ENCODE measurements around the gene DNAH3. TPM values are rescaled to one million over a fixed set of nuclear protein-coding genes. Genes with fewer than 3 reads are reported as not detected.
A peak's percentile ranks its signal among the peaks of the same experiment; 100 is the strongest.

DNAH3 gene
- total and polyA plus RNA-seq, 2 experiments from 2014 or later: not detected

DNA sequence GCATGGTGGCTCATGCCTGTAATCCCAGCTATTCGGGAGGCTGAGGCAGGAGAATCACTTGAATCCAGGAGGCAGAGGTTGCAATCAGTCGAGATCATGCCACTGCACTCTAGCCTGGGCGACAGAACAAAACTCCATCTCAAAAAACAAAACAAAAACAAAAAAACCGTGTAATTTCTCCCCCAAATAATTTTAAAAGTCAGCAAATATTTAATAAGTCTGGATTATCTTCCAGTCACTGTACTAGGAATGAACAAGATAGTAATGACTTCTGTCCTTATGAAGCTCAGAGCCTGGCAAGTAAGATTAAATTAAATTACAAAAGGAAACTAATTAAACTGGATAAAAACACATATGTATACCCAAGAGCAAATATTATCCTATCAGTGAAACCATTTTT, 113.5 kb downstream of the DNAH3 start:
- H3K27me3 ChIP-seq (replicated peaks; ENCODE audit: insufficient read depth): 0 out of 2 replicates have a peak, but pooled peaks cover 5% of the 10 kb centered on the region
- no peaks in the 10 kb centered on the region for H4K20me1 ChIP-seq (ENCODE audit: insufficient read depth)
- H3K4me1 ChIP-seq (ENCODE audit: insufficient read depth): no peaks in the 10 kb centered on the region
- in situ Hi-C loops (cut with MboI): no loop called here
- no peak overlapping the region for H3K27ac ChIP-seq
- no peak for TF ChIP-seq EZH2 (IDR thresholded peaks at IDR 0.05; ENCODE audit: insufficient read depth, poor library complexity, severe bottlenecking)
- TF ChIP-seq EZH2phosphoT487 (IDR thresholded peaks at IDR 0.05; ENCODE audit: insufficient read depth, low read depth): no peak
- H3K9me2 ChIP-seq (ENCODE audit: insufficient read depth): no peaks in the 10 kb centered on the region
- no peak for DNase-seq
- H3K79me2 ChIP-seq (ENCODE audit: insufficient read depth): no peaks in the 10 kb centered on the region
- H3K9ac ChIP-seq: no peak overlapping the region
- H3K36me3 ChIP-seq (ENCODE audit: low read depth): no peaks in the 10 kb centered on the region
- no peaks in the 10 kb centered on the region for H3F3A ChIP-seq (ENCODE audit: insufficient read depth)
- no peak overlapping the region for H3K4me2 ChIP-seq (ENCODE audit: unreplicated experiment)
- no peak overlapping the region for H3K4me3 ChIP-seq
- no peak overlapping the region for H2AFZ ChIP-seq
- 32 to 37% methylated on average over 4 of the region's 4 CpGs for WGBS, 2 experiments (ENCODE audit: low coverage in 1 of 2, low lambda C conversion rate in 2 of 2, missing lambda C conversion rate in 2 of 2)
- no peaks in the 10 kb centered on the region for H3K9me3 ChIP-seq (ENCODE audit: low read depth)

- Histone ChIP-seq H3K27me3 (replicated peaks; ENCODE audit: insufficient read depth) (0 out of 2 replicates have a peak, but pooled peaks cover 5% of the 10 kb centered on the region), H3K9me3 (ENCODE audit: low read depth) (no peaks in the 10 kb centered on the region), H3K9ac (no peak overlapping the region), H3K79me2 (ENCODE audit: insufficient read depth) (no peaks in the 10 kb centered on the region), H2AFZ (no peak overlapping the region), H3K4me3 (no peak overlapping the region), H4K20me1 (ENCODE audit: insufficient read depth) (no peaks in the 10 kb centered on the region), H3K4me1 (ENCODE audit: insufficient read depth) (no peaks in the 10 kb centered on the region), H3K36me3 (ENCODE audit: low read depth) (no peaks in the 10 kb centered on the region), H3F3A (ENCODE audit: insufficient read depth) (no peaks in the 10 kb centered on the region), H3K4me2 (ENCODE audit: unreplicated experiment) (no peak overlapping the region), H3K9me2 (ENCODE audit: insufficient read depth) (no peaks in the 10 kb centered on the region), H3K27ac (no peak overlapping the region)
- WGBS, 2 experiments (ENCODE audit: low coverage in 1 of 2, low lambda C conversion rate in 2 of 2, missing lambda C conversion rate in 2 of 2): 11 to 31% methylated on average over 3 of the region's 3 CpGs
- TF ChIP-seq EZH2phosphoT487 (IDR thresholded peaks at IDR 0.05; ENCODE audit: insufficient read depth, low read depth) (no peak), EZH2 (IDR thresholded peaks at IDR 0.05; ENCODE audit: insufficient read depth, poor library complexity, severe bottlenecking) (no peak)
- no peak for DNase-seq
- in situ Hi-C loops (cut with MboI): no loop called here
Measured at GRCh38 chr16:21036471-21036870, 114.2 kb downstream of the DNAH3 start.

DNA sequence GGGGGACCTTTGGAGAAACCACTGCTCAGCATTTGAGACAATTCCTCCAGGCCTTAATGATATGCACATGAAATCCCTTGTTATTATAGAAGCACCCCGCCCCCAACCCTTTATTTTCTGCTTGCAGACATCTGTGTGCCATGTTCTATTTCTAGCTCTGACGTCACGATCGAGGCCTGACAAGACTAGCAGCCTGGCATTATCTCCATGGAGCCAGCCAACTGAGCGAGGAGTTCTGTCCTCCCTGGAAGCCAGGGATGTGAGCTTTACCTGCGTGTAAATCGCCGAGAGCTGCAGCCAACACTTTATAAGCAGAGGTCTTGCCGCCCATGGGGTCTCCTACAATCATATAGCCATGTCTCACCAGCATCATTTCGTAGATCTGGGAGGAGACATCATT, 116.9 kb downstream of the DNAH3 start:
- H3K36me3 ChIP-seq (ENCODE audit: low read depth): no peaks in the 10 kb centered on the region
- in situ Hi-C loops (cut with MboI): no loop called here
- H3K4me1 ChIP-seq (ENCODE audit: insufficient read depth): no peaks in the 10 kb centered on the region
- no peak overlapping the region for H2AFZ ChIP-seq
- H4K20me1 ChIP-seq (ENCODE audit: insufficient read depth): no peaks in the 10 kb centered on the region
- H3K27ac ChIP-seq: no peak overlapping the region
- H3K4me3 ChIP-seq: no peak overlapping the region
- TF ChIP-seq EZH2 (IDR thresholded peaks at IDR 0.05; ENCODE audit: insufficient read depth, poor library complexity, severe bottlenecking): no peak
- TF ChIP-seq EZH2phosphoT487 (IDR thresholded peaks at IDR 0.05; ENCODE audit: insufficient read depth, low read depth): no peak
- H3K9me3 ChIP-seq (ENCODE audit: low read depth): no peaks in the 10 kb centered on the region
- DNase-seq: peak; percentile 17
- H3K9ac ChIP-seq: no peak overlapping the region
- H3K4me2 ChIP-seq (ENCODE audit: unreplicated experiment): no peak overlapping the region
- 0 out of 2 replicates have a peak, but pooled peaks cover 5% of the 10 kb centered on the region for H3K27me3 ChIP-seq (replicated peaks; ENCODE audit: insufficient read depth)
- H3F3A ChIP-seq (ENCODE audit: insufficient read depth): no peaks in the 10 kb centered on the region
- no peaks in the 10 kb centered on the region for H3K79me2 ChIP-seq (ENCODE audit: insufficient read depth)
- 39 to 40% methylated on average over 10 of the region's 10 CpGs for WGBS, 2 experiments (ENCODE audit: low coverage in 1 of 2, low lambda C conversion rate in 2 of 2, missing lambda C conversion rate in 2 of 2)
- no peaks in the 10 kb centered on the region for H3K9me2 ChIP-seq (ENCODE audit: insufficient read depth)

DNA sequence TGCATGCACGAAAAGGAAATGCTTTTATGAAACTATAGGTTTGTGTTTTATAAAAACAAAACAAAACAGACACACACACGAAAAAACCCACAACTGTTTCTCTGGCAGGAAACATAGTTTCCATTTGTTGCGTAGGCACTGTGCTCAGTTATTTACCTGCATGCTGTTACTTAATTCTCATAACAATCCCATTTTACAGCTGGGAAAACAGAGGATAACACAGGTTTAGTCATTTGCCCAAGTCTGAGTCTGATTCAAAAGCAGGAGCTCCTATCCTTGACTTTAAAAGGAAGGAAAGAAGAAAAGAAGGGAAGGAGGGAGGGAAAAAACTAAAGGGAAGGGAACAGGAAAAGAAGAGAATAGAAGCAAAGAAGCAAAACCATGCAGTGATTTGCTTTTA, 117.4 kb downstream of the DNAH3 start:
- no peaks in the 10 kb centered on the region for H4K20me1 ChIP-seq (ENCODE audit: insufficient read depth)
- no peaks in the 10 kb centered on the region for H3K9me3 ChIP-seq (ENCODE audit: low read depth)
- H3K27ac ChIP-seq: no peak overlapping the region
- H3K9me2 ChIP-seq (ENCODE audit: insufficient read depth): no peaks in the 10 kb centered on the region
- no peak overlapping the region for H3K4me2 ChIP-seq (ENCODE audit: unreplicated experiment)
- WGBS, 2 experiments (ENCODE audit: low coverage in 1 of 2, low lambda C conversion rate in 2 of 2, missing lambda C conversion rate in 2 of 2): 51 to 55% methylated on average over 3 of the region's 3 CpGs
- no peak for DNase-seq
- H3K4me1 ChIP-seq (ENCODE audit: insufficient read depth): no peaks in the 10 kb centered on the region
- in situ Hi-C loops (cut with MboI): no loop called here
- no peak overlapping the region for H3K4me3 ChIP-seq
- H3K36me3 ChIP-seq (ENCODE audit: low read depth): no peaks in the 10 kb centered on the region
- no peak overlapping the region for H2AFZ ChIP-seq
- H3K27me3 ChIP-seq (replicated peaks; ENCODE audit: insufficient read depth): 0 out of 2 replicates have a peak, but pooled peaks cover 5% of the 10 kb centered on the region
- H3K79me2 ChIP-seq (ENCODE audit: insufficient read depth): no peaks in the 10 kb centered on the region
- no peak overlapping the region for H3K9ac ChIP-seq
- TF ChIP-seq EZH2 (IDR thresholded peaks at IDR 0.05; ENCODE audit: insufficient read depth, poor library complexity, severe bottlenecking) (no peak), EZH2phosphoT487 (IDR thresholded peaks at IDR 0.05; ENCODE audit: insufficient read depth, low read depth) (no peak)
- H3F3A ChIP-seq (ENCODE audit: insufficient read depth): no peaks in the 10 kb centered on the region

GRCh38 chr16:21028728-21029127, 121.9 kb downstream of the DNAH3 start:
- peak; percentile 9 for DNase-seq
- no peak overlapping the region for H3K4me2 ChIP-seq (ENCODE audit: unreplicated experiment)
- no peak overlapping the region for H3K27ac ChIP-seq
- in situ Hi-C loops (cut with MboI): no loop called here
- 66 to 67% methylated on average over 4 of the region's 4 CpGs for WGBS, 2 experiments (ENCODE audit: low coverage in 1 of 2, low lambda C conversion rate in 2 of 2, missing lambda C conversion rate in 2 of 2)
- no peak overlapping the region for H3K4me3 ChIP-seq
- no peaks in the 10 kb centered on the region for H3K9me2 ChIP-seq (ENCODE audit: insufficient read depth)
- no peak for TF ChIP-seq EZH2 (IDR thresholded peaks at IDR 0.05; ENCODE audit: insufficient read depth, poor library complexity, severe bottlenecking)
- no peak for TF ChIP-seq EZH2phosphoT487 (IDR thresholded peaks at IDR 0.05; ENCODE audit: insufficient read depth, low read depth)
- no peaks in the 10 kb centered on the region for H3K36me3 ChIP-seq (ENCODE audit: low read depth)
- no peaks in the 10 kb centered on the region for H3K4me1 ChIP-seq (ENCODE audit: insufficient read depth)
- H4K20me1 ChIP-seq (ENCODE audit: insufficient read depth): no peaks in the 10 kb centered on the region
- H3K79me2 ChIP-seq (ENCODE audit: insufficient read depth): no peaks in the 10 kb centered on the region
- H3K9ac ChIP-seq: no peak overlapping the region
- no peaks in the 10 kb centered on the region for H3K9me3 ChIP-seq (ENCODE audit: low read depth)
- 0 out of 2 replicates have a peak, but pooled peaks cover 5% of the 10 kb centered on the region for H3K27me3 ChIP-seq (replicated peaks; ENCODE audit: insufficient read depth)
- no peaks in the 10 kb centered on the region for H3F3A ChIP-seq (ENCODE audit: insufficient read depth)
- H2AFZ ChIP-seq: no peak overlapping the region

Measured in GM23248 (cell line).